Nucleus accumbens (tissue), 56 donors: Measurements from ENCODE around the gene P3H2.

Experiments
- DNase-seq, 56 donors: peaks; one replicate each; lab custom pipeline; 2025; lab: John Stamatoyannopoulos, UW

Gene P3H2

GRCh38 chr3:190125436-190126068, 4.9 kb upstream of the P3H2 start:
- no peak for DNase-seq

DNA sequence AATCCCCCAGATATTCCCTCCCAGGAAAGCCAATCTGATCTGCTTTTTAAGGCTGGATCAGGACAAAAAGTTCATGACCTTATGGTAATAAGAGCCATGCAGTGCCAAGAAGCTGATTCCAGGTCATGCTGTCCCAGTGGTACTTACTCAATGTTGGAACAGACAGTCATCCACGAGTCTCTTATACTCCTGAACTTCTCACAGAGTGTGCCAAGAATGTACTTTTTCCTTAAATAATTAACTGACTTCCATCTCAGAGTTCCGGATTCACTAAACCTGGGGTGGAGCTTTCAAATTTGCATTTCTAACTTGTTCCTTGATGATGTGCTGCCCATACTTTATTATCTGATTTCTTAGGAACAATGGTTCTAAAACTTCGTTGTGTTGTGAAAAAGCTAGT, 3.4 kb upstream of the P3H2 start:
- no peak for DNase-seq

- DNase-seq: no peak
Measured at GRCh38 chr3:190122198-190122771, 1.6 kb upstream of the P3H2 start.

- DNase-seq: no peak
Measured at GRCh38 chr3:190121383-190121782, 686 bp upstream of the P3H2 start.

DNA sequence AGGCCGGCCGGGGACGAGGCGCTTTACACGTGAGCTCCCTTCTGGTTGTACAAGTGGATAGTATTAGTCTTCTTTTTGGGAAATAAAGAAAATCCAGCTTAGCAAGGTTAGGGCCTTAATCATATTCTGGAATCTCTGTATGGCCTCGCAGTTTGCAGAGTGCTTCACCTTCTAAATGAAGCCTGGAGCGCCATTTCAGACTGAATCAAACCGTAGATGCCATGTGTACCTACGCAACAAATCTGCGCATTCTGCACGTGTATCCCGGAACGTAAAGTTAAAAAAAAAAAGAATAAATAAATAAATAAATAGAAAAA, 322 bp upstream of the P3H2 start:
- no peak for DNase-seq

DNA sequence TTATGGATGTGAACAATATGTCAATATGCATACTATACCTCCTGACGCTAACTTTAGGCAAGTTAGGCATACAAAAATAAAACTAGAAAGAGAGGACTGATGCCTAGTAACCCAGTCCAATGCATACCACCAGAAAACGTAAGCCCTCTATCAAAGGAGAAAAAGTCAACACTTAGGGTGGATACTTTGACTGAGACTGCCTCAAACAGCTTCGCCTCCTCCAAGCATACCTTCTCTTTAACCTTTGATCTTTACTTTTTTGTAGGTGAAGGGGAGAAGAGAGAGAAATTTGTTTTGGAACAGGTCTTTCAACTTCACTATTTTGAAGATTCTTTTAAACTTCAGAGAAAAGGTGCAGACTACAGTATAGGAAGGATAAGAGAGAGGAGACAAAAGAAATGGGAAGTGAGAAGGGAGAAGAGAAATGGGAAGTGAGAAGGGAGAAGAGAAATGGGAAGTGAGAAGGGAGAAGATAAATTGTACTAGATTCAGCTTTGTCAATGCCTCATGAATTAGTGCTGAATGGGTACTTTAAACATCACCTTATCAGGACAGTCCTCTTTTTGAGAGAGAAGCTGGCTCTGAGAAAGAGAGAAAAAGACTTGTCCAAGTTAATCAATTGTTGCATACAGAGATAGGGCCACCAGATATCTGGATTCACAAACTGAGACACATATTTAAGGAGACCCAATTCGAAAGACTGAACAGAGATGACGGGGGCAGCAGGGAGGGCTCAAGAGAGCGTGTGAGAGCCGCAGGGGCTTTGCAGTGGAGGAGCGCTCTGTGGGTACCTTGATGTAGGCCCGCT, 1.0 kb downstream of the P3H2 start:
- peak in 1 of 56 donors; percentile 33 for DNase-seq

DNA sequence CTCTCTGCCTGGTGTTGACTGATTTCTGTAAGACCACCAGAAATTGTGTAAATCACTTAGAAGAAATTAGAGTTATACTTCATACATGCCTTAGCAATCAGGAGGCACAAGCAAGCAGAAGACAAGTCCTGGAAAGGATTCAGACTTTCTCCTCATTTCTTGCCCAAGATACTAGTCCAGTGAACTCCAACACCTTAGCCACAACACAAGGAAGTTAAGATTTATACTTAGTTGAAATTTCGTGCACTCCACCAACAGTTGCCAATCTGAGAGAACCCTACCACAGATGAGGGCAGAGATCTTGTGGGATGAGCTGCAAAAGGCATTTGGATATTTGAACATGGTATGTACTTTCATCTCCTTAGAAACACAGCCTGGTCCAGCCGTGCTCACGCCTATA, 2.3 kb downstream of the P3H2 start:
- DNase-seq: no peak

DNA sequence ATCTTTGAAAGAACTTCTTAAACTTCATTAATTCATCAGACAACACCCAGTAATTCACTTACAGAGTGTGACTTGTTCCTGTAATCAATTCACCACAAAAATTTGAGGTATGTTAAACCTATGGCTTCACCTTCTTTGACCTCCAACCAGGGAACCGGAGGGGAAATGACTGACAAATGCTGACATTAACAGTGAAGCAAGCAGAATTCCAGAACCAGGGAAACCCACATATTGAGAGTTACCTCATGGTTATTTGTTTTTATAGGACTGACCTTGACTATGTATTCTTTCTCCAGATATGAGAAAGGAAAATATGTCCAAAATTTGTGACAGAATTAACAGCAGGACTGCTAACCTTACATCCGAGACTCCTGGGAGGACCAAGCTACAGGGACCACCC, 2.7 kb downstream of the P3H2 start:
- no peak for DNase-seq

DNA sequence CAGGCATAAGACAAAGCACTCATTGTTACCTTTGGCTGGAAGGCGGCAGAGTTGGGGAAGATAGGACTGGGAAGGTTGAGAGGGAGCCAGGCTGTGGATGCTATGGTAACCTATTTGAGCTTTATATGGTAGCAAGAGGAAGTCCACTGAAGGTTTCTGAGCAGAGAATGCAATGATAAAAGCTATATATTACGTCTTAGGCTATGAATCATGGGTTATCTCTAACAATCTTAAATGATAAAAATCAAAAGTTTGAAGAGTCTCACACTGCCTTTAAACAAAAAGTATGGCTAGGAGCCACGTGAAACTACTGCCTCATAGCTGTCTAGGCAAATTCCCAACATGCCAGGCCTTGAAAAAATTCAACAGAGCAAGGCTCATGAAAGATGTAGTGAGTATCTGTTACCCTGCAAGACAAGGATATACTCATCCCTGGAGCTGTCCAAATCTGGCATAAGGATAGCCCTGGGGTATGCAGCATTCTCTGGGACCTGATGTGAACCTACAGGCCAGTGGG, 4.1 kb downstream of the P3H2 start:
- no peak for DNase-seq

DNA sequence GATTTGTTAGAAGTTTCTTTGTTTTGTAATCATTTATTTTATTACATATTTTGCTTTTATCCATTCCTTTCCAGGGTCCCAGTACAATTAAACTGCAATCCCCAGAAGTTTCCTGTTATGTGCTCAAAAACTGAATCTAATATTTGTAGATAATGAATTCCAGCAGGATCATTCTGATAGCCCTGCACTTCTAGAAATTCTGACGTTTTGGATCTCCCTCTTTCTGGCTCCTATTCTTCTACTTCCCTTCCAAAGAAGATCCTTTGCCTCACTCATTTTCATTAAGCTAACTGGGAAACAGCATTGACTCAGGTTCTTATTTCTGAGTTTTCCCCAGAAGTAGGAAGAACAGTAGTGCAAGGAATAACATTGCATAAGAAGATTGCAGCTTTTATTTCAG, 9.9 kb downstream of the P3H2 start:
- DNase-seq: no peak

GRCh38 chr3:190109441-190109840, 11.3 kb downstream of the P3H2 start:
- no peak for DNase-seq

- no peak for DNase-seq
Measured at GRCh38 chr3:190108804-190109203, 11.9 kb downstream of the P3H2 start.

GRCh38 chr3:190105876-190106275, 14.8 kb downstream of the P3H2 start:
- no peak for DNase-seq

- no peak for DNase-seq
Measured at GRCh38 chr3:190101320-190102011, 19.2 kb downstream of the P3H2 start.

GRCh38 chr3:190099099-190099498, 21.6 kb downstream of the P3H2 start:
- no peak for DNase-seq

- DNase-seq: no peak
Measured at GRCh38 chr3:190097617-190098016, 23.1 kb downstream of the P3H2 start.

DNA sequence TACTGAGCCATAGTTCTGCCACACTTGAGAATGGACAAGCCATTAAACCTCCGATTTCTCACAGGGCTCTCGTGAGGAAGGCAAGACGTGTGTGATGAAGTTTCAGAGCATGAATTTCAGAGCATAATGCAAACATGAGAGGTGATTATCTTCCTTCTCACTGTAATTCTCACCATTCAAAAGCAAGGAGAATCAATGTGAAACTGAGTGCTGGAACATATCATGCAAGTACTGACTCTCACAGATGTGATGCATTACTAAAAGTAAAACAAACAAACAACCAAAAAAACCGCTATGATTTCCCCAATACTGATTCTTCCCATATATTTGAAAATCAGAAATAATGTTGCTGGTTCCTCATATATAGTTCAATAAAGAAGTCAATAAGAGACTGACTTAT, 23.7 kb downstream of the P3H2 start:
- DNase-seq: no peak

- no peak for DNase-seq
Measured at GRCh38 chr3:190096345-190096744, 24.4 kb downstream of the P3H2 start.

GRCh38 chr3:190094160-190094718, 26.5 kb downstream of the P3H2 start:
- no peak for DNase-seq

- DNase-seq: no peak
Measured at GRCh38 chr3:190092250-190092649, 28.4 kb downstream of the P3H2 start.

GRCh38 chr3:190089711-190090110, 31.0 kb downstream of the P3H2 start:
- DNase-seq: no peak
